ENCODE measurements around the gene METTL13.

Gene METTL13

GRCh38 chr1:171792656-171793369, 11.4 kb downstream of the METTL13 start:
- TF ChIP-seq, protein P1, sequence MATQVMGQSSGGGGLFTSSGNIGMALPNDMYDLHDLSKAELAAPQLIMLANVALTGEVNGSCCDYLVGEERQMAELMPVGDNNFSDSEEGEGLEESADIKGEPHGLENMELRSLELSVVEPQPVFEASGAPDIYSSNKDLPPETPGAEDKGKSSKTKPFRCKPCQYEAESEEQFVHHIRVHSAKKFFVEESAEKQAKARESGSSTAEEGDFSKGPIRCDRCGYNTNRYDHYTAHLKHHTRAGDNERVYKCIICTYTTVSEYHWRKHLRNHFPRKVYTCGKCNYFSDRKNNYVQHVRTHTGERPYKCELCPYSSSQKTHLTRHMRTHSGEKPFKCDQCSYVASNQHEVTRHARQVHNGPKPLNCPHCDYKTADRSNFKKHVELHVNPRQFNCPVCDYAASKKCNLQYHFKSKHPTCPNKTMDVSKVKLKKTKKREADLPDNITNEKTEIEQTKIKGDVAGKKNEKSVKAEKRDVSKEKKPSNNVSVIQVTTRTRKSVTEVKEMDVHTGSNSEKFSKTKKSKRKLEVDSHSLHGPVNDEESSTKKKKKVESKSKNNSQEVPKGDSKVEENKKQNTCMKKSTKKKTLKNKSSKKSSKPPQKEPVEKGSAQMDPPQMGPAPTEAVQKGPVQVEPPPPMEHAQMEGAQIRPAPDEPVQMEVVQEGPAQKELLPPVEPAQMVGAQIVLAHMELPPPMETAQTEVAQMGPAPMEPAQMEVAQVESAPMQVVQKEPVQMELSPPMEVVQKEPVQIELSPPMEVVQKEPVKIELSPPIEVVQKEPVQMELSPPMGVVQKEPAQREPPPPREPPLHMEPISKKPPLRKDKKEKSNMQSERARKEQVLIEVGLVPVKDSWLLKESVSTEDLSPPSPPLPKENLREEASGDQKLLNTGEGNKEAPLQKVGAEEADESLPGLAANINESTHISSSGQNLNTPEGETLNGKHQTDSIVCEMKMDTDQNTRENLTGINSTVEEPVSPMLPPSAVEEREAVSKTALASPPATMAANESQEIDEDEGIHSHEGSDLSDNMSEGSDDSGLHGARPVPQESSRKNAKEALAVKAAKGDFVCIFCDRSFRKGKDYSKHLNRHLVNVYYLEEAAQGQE (IDR thresholded peaks at IDR 0.05; ENCODE audit: insufficient read depth in 1 of 2, low read depth in 2 of 2, low read length in 2 of 2): no peak
- no peak for TF ChIP-seq POLR2AphosphoS5 (IDR thresholded peaks at IDR 0.05; ENCODE audit: low read depth, low read length)
- TF ChIP-seq TAF1 (IDR thresholded peaks at IDR 0.05; ENCODE audit: borderline replicate concordance, insufficient read depth, low read length): no peak
- no peak for TF ChIP-seq SIN3A (IDR thresholded peaks at IDR 0.05; ENCODE audit: borderline replicate concordance, insufficient read depth, low read length)
- TF ChIP-seq FOXP2 (optimal IDR thresholded peaks at IDR 0.05; ENCODE audit: borderline replicate concordance, extremely low read depth, extremely low read length, insufficient read depth): no peak

DNA sequence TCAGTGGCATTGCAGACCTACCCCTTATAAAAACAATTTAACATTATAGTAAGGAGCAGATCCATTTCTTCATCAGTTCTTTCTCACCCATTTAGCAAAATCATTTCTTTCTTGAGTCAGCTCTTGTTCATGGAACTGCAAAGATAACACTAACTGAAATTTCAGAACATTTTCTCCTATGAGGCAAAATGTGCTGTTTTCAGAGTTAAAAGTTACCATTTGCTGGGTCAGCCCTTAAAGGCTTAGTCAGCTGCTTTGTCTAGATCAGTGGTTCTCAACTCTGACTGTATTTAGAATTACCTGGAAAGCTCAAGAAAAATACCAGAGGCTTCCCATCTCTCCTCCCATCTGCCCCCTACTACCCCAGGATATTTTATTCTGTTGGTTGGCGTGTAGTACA, 12.2 kb downstream of the METTL13 start:
- TF ChIP-seq POLR2AphosphoS5 (IDR thresholded peaks at IDR 0.05; ENCODE audit: low read depth, low read length) (no peak), FOXP2 (optimal IDR thresholded peaks at IDR 0.05; ENCODE audit: borderline replicate concordance, extremely low read depth, extremely low read length, insufficient read depth) (no peak), SIN3A (IDR thresholded peaks at IDR 0.05; ENCODE audit: borderline replicate concordance, insufficient read depth, low read length) (no peak), TAF1 (IDR thresholded peaks at IDR 0.05; ENCODE audit: borderline replicate concordance, insufficient read depth, low read length) (no peak)
- TF ChIP-seq, protein P1 (IDR thresholded peaks at IDR 0.05; ENCODE audit: insufficient read depth in 1 of 2, low read depth in 2 of 2, low read length in 2 of 2): no peak

- TF ChIP-seq FOXP2 (optimal IDR thresholded peaks at IDR 0.05; ENCODE audit: borderline replicate concordance, extremely low read depth, extremely low read length, insufficient read depth) (no peak), TAF1 (IDR thresholded peaks at IDR 0.05; ENCODE audit: borderline replicate concordance, insufficient read depth, low read length) (no peak), POLR2AphosphoS5 (IDR thresholded peaks at IDR 0.05; ENCODE audit: low read depth, low read length) (no peak), SIN3A (IDR thresholded peaks at IDR 0.05; ENCODE audit: borderline replicate concordance, insufficient read depth, low read length) (no peak)
- TF ChIP-seq, protein P1 (IDR thresholded peaks at IDR 0.05; ENCODE audit: insufficient read depth in 1 of 2, low read depth in 2 of 2, low read length in 2 of 2): no peak
These were observed 12.6 kb downstream of the METTL13 start for GRCh38 chr1:171794085-171794484.

DNA sequence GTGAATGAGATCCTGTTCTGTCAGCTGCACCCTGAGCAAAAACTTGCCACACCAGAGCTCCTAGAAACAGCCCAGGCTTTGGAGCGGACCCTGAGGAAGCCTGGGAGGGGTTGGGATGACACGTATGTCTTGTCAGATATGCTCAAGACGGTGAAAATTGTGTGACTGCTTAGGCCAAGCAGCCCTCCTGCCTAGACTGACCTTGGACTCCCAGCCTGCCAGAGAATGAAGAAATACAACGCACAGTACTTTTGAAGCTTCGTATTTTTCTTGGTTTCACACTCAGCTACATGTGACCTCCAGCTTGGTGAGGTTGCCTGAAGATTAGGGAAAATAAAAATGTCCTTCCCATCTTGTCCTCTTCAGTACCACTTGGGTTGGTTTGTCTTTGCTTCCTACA, 15.1 kb downstream of the METTL13 start:
- TF ChIP-seq POLR2AphosphoS5 (IDR thresholded peaks at IDR 0.05; ENCODE audit: low read depth, low read length) (no peak), TAF1 (IDR thresholded peaks at IDR 0.05; ENCODE audit: borderline replicate concordance, insufficient read depth, low read length) (no peak), SIN3A (IDR thresholded peaks at IDR 0.05; ENCODE audit: borderline replicate concordance, insufficient read depth, low read length) (no peak), FOXP2 (optimal IDR thresholded peaks at IDR 0.05; ENCODE audit: borderline replicate concordance, extremely low read depth, extremely low read length, insufficient read depth) (no peak)
- TF ChIP-seq, protein P1 (IDR thresholded peaks at IDR 0.05; ENCODE audit: insufficient read depth in 1 of 2, low read depth in 2 of 2, low read length in 2 of 2): no peak
